ENCODE measurements around the gene DAB1.

Gene DAB1

DNA sequence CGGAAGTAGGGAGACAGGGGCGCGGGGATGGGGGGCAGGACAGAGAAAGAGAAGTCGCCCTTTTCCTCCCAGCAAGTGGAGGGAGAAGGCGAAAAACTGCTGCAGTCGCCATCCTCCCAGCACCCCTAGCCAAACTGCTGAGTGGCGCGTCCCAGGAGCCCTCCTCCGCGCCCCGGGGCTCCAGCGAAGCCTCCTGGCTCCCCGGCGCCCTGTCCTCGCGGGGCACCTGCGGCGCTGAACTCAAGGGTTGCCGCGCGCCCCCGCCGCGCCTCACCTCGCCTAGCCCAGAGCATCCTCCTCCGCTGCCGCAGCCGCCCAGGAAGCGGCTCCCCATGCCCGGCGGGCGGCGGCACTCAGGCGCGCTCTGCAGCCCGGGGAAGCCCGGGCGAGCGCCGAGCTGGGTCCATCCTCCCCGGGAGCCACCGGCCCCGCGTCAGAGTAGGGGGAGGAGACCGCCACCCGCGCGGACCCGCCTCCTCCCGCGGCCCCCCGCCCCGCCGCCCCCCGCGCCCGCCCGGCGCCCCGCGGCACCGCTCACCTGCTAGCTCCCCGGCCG is at the start of gene DAB1:
TSS of gene DAB1 (minus strand) at position 405 of the 556 bp plus-strand sequence. CDS start 133,030 bp downstream, outside the sequence.
- DNase-seq, result no peak

DNA sequence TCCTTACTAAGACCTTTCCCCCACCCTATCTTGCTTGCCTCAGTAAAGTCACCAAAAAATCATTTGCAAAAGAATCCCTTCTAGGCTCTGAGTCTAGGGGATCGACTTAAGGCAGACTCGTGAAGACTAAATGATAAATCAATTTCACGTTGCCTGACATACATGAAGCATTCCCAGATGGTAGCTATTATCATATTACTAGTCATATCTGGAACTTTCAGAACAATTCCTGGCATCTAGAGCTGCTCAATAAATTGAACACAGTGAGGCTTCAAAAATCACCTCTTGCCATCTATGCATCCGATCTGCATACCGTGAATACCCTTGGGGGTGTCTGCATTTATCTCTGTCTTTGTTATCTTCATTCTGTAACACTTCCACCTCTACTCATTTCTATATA is 49.6 kb upstream of the DAB1 start:
- no peak for DNase-seq

DNA sequence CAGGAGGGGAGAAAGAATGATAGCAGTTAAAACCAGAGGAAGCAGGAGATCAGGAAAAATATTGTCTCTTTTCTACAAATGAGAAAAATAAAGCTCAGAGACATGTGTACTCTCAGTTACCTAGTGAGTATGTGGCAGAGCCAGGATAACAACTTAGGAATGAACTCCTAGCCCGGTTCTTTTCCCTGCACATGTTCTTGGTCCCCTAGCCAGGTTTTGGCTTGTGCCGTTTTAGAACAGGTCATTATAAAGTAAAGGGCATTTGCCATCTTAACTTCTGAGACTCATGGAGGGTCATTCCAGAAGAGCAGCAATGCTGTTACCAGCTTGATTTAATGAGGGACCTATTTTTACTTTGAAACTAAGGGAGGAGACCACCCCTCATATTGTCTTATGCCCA is 48.1 kb upstream of the DAB1 start:
- DNase-seq, result no peak

DNA sequence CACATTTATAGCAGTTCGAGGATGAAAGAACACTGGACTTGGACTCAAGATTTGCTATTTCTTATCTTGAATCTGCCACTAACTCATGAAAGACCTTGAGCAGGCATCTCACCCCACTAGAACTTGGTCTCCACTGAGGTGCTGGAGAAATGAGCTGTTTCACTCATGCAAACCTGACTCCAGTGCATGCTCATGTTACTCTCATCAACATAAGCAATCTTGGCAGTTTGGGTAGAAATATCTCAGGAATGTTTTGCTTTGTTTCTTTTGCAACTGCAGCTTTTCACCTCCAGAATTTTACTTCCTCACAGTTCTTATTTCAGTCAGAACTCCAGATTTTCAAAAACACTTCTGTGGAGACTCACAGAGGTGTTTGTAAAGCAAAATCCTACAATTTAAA is 46.2 kb upstream of the DAB1 start:
- no peak for DNase-seq

DNA sequence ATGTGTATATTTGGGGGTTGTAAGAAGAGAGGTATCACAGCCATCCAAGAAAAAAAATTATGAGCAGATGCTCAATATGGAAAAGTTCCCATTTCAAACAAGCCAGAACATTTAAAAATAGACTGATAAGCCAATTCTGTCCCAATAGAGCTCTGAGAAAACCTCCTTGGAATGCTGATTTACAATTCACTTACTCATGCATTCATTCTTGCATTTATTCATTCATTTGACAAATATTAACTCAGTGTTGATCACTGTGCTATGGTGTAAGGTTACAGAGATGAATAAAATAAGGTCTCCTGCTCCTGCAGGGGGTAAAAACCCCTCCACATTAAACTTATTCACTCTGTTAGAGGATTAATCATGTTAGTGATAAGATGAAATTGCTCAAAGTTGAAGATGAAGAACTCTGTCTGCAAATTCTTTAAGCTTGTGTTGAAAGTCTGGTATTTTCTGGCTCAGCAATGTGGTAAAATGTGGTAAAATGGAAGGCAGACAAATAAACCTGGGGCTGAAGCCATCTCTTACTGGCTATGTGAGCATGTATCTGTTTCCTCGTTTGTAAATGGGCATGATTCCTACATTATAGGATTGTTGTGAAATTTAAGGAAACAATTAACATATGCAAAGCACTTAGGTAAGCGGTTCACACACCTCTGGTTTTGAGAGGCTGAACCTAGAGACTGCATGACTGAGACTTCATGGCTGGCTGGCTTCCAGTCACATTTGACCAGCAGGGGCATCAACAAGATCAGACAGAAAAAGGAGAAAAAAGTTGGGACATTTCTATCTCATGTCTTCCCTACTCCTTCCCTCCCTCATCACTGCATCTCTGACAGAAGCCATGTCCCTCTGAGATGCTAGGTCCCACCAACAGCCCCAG is 45.0 kb upstream of the DAB1 start:
- DNase-seq, result no peak

DNA sequence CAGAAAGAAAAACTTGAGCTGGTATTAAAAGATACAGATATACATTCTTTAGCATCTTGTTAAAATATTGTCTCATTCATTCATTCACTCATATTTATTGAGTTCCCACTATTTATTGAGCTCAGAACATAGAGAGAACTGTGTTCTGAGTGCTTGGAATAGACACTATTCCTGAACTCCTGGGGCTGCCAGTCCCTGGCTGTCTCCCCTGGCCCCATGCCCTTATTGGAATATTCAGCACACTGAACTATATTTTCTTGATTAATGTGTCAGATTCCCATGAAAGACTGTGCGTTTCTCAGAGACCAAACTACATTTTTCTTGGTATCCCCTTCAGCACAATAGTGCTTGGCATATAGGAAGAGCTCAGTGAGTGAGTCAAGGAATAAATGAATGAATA is 44.0 kb upstream of the DAB1 start:
- DNase-seq, result no peak

DNA sequence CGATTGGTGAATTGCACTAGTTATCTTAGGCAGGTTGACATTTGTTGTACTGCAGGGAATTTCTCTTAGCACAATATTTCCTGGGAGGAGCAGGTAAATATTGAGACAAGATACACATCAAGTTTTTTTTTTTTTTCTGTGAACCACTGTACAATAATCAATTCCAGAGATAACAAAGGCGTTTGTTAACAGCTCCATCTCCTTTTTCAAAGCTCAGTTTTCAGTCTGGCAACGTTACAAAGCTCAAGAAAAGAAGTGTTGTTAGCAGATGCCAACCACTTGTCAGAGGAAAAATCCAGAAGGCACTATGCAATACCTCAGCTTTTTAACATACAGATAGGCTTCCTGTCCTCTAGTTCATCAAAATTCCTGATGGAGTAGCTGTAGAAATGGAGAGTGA is 40.9 kb upstream of the DAB1 start:
- no peak for DNase-seq

DNA sequence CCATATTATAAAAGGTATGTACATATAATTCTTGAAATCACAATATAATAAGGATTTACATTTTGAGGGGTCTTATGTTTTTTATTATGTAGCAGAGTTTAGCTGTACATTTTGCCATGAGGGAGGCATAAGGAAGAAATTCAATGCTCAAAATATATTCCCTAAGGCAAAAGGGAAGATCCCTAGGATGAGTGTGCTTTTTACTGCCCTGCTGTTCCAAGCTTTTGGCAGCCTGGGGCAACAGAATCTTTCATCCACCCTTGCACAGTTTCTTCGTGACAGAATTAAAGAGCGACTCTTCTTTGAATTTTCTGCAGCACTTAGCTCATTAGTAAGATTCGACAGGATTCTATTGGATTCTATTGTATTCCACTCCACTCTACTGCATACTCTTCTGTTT is 39.5 kb upstream of the DAB1 start:
- no peak for DNase-seq

DNA sequence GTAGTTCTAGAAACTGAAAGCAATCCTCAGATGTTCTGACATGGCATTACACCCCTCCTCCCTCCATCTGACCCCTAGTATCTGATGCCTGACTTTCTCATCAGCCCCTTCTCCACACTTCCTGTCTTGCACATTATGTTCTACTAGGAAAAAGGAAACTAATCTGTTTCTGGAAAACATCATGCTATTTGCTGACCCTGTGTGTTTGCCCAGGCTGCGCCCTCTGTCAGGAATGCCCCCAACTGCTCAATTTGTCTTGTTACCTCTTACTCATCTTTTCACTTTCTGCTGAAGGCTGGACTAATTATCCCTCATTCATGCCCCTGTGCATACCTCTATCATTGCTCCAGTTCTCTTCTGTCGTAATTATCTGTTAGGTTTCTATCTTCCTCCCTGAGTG is 37.5 kb upstream of the DAB1 start:
- no peak for DNase-seq

DNA sequence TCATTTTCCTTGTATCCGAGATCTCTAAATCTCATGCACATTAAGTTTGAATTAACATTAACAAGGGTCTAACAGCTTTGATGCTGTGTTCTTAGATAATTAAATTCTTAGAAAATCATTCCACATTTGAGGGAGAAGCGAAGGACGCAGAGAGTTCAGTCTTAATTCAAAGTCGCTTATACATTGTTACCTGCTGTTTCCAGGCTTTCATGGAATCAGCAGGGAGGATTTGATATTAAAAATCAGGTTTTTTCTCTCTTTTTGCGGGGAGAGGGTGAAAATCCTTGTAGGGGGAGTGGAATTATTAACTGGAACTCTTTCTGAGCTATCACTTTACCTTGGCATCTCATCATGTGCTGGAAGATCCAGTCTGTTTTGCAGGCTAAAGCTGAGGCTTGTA is 27.7 kb upstream of the DAB1 start:
- no peak for DNase-seq

DNA sequence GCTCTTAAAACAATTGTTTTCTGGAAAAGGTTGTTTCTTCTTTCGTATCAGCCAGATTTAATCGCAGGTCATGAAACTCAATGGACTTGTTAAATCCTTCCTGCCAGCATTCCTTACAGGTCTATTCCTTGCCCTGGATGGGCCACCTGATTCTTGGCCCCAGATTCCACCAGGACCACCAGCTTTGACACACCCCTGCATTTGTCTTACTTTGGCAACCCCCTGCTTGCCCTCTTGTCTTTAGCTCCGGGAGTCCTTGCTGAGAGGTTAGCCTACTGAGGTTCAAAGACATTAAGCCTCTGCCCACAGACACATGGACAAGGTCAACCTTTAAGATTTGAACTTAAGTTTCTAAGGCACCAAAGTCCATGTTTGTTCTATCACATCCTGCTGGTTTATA is 27.1 kb upstream of the DAB1 start:
- DNase-seq, result no peak

DNA sequence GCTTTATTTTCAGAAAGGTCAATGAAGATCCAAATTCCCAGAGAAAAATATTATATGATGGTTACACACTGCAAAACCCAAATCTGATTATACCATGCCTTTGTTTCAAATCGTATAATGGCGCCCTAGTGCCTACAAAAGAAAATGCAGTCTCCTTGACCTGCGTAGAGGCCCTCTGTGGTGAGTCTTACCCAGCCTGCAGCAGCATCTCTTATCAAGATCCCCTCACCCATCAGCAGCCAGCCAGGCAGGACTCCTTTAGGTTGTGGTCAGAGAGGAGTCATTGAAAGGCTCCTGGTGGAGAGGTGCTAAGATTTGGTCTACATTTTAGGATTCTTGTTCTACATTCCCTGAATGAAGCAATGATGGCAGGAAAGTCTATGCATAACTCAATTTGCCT is 23.7 kb upstream of the DAB1 start:
- DNase-seq, result no peak

DNA sequence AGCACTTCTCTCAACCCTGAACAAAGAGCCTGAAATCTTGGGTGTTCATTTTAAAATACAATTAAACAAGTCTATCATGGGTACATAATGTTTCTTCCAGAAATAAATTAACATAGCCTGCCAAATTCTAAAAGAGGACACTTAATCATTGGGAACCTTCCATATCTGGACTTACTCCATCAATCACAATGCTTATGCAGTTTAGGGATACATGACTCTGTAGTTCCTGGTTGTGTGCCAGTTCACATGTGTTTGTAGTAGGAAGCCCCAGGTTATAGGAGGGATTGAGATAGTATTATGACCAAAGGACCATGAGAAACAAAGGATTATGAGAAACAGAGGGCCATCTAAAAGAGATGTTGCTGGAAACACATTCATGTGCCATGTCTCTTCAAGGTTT is 19.1 kb upstream of the DAB1 start:
- no peak for DNase-seq

DNA sequence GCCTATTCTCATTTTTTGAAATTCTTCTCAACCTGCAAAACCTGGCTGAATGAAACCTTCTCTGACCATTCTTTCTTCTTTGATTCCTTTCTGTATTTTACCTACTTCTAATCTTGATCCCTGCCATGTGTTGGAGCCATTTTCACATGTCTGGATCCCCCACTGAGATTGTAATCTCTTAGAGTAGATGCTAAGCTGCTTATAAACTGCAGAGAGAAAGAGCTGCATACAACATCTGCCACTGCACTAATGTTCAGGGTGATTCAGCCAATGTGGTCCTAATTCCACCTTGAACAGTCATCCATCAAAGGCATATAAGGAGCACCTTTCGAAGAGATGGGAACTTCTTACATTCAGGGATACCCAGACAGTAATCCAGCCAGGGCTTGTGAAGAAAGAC is 16.2 kb upstream of the DAB1 start:
- no peak for DNase-seq

DNA sequence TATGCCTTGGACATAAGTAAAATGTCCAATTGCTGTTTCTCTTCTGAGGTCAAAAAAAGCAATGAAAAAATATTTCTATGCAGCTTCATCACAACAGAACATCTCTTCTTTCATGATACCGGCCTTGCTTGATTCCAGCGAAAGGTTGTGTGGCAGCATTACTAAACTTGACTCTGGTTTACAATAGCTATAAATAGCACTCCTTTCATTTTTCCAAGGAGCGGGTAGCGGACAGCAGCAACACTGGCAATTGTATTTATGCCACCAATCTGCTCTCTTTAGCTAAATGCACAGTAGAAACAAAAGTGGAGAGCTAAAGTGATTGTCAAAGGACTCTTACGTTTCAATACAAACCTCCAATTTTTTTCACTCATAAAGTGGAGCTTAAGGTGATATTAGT is 7.5 kb upstream of the DAB1 start:
- DNase-seq, result no peak

DNA sequence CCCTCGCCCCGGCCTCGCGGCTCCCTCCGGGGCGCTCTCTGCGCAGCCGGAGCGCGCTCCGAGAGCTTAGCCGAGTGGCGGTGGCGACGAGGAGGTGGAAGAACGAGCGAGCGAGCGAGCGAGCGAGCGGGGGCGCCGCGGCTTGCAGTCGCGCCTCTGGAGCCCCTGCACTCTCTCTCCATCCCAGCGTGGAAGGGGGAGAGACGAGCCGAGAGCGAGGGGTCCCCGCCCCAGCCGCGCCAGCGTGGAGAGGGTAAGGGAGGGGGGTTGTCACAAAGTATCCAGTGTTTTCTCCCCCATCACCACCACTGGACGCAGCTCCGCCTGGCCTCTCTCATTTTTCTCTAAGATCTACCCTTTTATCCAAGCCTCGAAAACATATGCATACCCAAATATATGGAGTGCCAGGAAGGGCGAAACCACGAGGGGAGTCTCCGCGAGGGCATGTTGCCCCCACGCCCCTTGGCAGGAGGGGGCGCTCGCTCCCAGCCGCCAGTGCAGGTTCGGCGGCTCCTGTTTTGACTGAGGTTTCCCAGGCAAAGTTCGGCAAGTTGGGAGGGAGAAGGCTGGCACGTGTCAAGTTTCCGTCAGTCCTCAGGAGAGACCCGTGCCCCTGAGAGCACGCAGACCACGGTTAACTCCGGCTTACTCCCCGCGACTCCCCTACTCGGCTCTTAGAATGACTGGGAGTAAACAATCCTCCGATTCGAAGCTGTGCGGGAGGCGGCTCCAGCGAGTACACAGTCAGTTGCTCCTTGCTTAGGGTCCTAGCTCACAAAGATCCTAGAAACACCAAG is 569 bp upstream of the DAB1 start:
- DNase-seq, result no peak

DNA sequence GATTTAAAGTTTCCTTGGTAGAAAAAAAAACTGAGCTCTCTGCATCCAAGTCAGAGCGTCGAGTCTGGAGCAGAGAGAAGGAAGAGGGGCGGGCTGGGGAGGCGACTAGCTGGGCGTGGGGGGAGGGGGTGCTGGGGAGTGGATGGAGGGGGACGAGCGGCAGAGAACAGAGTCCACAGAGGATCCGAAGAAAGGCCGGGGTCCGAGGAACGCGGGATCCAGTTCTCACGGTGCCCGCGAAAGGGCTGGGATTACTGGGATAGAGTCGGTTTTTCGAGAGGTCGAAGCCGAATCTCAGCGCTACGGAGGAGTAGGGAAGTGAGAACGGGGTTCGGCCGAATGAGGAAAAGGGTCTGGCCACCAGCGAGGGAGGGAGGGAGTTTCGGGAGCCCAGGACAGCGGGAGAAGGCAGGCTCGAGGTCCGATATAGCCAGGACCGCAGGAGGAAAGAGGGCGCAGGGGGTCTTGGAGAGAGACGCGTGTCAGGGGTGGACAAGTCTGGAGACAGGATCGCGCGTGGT is 665 bp downstream of the DAB1 start:
- no peak for DNase-seq

DNA sequence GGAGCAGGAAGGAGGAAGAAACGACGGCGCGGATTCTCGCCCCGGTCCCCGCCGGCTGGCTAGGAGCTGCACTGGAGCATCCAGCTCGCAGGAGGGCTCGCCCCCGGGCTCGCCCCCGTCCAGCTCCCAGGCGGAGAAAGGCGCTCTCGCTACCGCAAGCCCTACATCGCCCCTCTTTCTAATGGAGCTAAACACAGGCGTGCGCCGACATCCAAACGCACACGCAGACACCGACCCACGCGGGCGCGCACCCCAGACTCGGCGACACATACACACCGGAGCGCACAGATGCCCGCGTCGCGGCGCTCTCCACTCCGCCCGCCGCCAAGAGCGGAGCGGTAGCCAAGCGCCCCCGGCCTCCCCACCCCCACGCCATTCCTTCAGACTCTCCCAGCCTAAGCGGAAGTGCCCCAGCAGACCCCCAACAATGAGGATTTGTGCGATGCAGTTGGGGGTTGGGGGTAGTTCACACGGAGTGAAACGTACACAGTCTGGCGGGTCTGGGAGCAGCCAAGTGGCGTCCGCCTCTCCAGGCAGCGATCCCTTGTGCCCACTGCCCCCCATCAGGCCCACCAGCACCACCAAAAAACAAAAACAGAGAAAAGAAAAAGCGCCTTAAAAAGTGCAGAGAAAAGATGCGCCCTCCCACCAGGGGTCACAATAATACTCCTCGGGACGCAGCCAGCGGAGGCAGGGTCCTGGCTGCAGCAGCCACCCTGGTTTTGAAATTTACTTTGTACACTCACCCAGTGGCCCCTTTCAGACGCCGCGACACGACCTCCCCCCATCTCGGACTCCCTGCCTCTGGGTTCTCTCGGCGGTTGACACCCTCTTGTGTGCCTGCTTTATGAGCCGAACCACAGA is 1.4 kb downstream of the DAB1 start:
- DNase-seq, result no peak

DNA sequence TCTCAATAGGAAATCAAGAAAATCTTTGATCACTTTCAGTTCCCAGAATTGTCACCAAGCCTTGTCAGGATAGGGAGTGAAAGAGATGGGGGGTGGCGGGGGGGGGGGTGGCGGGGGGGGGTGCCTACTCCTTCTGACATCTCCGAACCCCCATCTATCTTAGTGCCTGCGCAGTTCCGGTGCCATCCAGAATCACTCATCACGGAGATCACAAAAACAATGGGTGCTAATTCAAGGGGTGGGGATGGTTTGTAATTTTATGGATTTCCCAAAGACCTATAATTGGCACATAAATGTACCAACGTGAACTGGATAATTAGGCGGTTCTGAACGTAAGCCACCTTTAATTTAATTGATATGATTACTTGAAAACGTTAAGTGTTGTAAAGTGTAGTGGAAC is 2.1 kb downstream of the DAB1 start:
- DNase-seq, result no peak

DNA sequence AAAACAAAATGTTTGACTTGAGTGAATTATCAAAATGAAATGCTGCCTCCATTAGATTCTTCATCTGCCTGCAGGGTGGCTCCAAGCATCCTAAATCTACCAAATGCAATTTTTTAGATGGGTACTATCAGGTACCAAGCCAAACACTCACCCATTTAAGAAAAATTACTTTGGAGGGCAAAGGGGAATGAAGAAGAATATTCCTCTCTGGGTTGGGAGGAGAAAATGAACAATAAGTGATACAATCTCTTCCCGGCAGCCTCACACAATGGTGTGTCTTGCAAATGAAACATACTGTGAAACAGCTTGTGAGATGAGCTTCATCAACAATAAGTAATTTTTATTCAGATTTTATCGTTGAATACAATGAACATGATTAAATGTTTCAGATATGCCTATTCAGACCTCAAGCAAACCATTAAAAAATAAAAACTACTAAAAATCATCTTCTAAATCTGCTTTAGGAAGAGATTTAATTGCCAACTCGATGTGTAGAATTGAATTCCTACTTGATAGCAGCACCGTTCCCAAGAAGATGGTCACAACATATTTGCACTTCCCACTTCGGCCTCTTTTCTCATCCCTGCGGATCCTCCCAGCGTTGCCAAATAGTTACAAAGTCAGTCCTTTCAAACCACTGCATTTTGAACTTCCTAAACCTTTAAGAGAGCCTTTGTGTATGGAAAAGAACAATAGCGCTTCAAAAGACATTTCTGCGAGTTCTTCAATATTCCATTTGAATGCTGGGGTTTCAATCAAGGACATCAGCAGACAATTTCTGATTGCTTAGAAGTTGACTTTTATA is 2.7 kb downstream of the DAB1 start:
- DNase-seq, result no peak

DNA sequence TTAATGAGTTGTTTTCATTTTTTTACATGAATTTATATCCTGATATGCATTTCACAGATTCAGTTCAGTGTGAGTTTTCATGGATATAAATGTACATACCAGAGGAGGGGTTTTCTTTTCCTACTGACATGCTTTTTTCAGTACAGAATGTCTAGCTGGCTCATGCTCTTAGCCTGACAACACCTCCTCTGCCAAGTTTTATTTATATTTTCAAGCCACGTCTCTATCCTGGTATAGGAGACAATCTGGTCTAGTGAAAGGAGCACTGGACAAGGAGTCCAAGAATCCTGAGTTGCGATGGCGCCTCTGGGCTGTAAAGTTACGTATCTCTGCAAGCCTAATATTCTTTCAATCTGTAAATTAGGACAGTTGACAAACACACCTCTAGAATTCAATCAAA is 4.9 kb downstream of the DAB1 start:
- DNase-seq, result no peak

DNA sequence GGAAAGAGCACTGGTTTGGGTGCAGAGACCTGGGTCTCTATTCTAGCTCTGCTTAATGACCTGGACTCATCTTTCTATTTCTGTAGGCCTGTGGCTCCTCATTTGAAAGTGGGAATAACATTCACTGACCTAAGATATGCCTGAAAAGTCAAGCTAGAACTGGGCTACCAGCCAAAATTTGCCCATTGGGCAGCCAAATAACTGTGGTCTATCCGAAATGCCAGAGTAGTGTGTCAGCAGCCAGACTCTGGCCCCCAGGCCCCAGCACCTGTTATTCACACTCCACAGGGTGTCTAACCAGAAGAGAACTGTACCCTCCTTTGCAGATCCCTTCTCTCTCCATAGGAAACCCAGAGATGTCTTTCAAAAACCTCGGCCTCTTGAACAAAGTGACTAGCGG is 12.6 kb downstream of the DAB1 start:
- no peak for DNase-seq

Measured in activated effector memory CD4-positive, alpha-beta T cell treated with anti-CD3 and anti-CD28 coated beads, Interleukin-2, amount 50 U/mL, for 16 hours (primary cell).